ENCODE results near the gene SMOC1.

The SMOC1 gene

DNA sequence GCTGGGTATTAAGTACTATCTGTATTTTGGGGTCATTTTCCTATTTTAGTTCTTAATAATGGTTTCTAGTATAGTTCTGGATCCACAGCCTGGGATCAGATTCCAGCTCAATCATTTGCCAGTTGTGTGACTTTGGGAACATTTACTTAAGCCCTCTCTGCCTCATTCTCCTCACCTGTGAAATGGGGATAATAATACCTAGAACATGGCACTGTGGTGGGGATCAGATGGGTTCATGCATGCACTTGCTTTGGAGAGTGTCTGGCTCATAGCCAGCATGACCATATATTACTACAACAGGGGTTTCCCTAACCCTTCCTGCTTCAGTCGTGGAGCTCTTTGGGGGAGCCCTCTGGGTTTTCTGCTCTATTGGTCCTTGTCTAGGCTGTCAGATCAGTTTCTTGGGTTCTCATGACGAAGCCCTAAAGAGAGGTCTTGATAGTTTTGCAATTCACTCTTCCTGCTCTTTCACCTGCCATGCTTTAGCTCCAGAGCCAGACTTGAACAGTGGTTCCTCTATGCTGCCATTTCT, 34.1 kb upstream of the SMOC1 start:
- TF ChIP-seq, protein P1, sequence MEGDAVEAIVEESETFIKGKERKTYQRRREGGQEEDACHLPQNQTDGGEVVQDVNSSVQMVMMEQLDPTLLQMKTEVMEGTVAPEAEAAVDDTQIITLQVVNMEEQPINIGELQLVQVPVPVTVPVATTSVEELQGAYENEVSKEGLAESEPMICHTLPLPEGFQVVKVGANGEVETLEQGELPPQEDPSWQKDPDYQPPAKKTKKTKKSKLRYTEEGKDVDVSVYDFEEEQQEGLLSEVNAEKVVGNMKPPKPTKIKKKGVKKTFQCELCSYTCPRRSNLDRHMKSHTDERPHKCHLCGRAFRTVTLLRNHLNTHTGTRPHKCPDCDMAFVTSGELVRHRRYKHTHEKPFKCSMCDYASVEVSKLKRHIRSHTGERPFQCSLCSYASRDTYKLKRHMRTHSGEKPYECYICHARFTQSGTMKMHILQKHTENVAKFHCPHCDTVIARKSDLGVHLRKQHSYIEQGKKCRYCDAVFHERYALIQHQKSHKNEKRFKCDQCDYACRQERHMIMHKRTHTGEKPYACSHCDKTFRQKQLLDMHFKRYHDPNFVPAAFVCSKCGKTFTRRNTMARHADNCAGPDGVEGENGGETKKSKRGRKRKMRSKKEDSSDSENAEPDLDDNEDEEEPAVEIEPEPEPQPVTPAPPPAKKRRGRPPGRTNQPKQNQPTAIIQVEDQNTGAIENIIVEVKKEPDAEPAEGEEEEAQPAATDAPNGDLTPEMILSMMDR (IDR thresholded peaks at IDR 0.05; ENCODE audit: extremely low read depth, missing control alignments), result no peak
- peak; percentile 41 for DNase-seq (ENCODE audit: low spot score)

DNA sequence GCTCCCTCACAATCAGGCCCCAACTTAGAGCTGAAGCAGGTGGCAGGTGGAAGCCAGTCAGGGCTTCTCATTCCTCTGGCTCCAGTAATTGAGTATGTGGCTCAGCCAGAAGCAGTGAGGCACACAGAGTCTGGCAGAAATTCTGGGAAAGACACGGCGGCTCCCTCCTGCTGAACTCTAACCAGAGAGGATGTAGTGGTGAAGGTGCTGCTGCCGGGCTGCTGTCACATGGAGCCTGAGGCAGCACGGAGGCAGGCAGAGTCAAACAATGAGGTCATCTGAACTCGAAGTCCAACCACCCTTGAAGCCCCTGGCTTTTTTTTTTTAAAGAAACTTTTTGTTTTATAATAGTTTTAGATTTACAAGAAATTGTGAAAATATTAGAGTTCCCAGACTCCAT, 33.4 kb upstream of the SMOC1 start:
- TF ChIP-seq, protein P1 (IDR thresholded peaks at IDR 0.05; ENCODE audit: extremely low read depth, missing control alignments), result no peak
- peak; percentile 14 for DNase-seq (ENCODE audit: low spot score)

GRCh38 chr14:69848156-69848555, 31.1 kb upstream of the SMOC1 start:
- DNase-seq (ENCODE audit: low spot score), result peak; percentile 9
- TF ChIP-seq, protein P1 (IDR thresholded peaks at IDR 0.05; ENCODE audit: extremely low read depth, missing control alignments), result no peak

GRCh38 chr14:69848903-69849391, 30.3 kb upstream of the SMOC1 start:
- TF ChIP-seq, protein P1 (IDR thresholded peaks at IDR 0.05; ENCODE audit: extremely low read depth, missing control alignments), result no peak
- DNase-seq (ENCODE audit: low spot score), result peak; percentile 24

DNA sequence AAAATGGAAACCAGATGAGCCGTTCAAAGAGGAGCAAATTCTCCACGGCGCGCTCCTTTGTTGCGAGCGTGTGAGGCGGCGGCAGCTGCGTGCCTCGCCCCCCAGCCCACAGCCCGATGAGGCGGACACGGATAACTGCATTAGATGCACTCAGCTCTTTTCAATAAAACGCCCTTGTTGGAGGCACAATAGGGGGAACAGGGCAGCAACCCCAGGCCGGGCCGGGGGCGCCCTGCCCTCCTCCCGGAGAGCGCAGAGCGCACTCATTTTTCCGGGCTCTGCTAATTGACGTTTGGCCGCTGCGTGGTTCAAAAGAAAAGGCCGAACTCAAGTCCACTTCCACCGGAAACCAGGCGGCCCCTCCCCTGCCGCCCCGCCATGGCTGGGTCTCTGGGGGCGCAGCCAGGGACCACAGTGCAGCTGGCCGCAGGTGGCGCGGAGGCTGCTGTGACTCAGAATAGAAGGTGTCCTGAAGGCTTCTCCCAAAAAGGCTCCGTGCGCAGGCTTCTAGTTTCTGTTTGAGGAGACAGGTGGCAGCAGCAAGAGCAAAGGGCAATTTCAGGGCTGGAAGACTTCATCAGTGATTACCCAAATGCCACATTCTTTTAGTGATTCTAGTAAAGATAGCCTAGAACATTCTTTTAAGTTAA, 29.0 kb upstream of the SMOC1 start:
- DNase-seq (ENCODE audit: low spot score), result peak; percentile 29
- TF ChIP-seq, protein P1 (IDR thresholded peaks at IDR 0.05; ENCODE audit: extremely low read depth, missing control alignments), result no peak

DNA sequence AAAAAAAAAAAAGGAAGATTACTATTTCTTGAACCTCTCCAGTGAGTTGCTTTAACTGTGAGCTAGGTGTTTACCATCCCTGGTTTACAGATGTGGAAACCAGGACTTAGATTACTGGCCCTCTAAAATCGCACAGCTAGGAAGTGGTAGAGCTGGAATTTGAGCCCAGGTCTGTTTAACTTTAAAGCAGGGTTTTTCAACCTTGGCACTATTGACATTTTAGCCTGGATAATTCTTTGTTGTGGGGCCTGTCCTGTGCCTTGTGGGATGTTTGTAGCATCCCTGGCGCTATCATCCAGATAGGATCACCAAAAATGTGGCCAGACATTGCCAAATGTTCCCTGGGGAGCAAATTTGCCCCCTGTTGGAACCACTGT, 28.5 kb upstream of the SMOC1 start:
- no peak for DNase-seq (ENCODE audit: low spot score)
- TF ChIP-seq, protein P1 (IDR thresholded peaks at IDR 0.05; ENCODE audit: extremely low read depth, missing control alignments), result no peak

DNA sequence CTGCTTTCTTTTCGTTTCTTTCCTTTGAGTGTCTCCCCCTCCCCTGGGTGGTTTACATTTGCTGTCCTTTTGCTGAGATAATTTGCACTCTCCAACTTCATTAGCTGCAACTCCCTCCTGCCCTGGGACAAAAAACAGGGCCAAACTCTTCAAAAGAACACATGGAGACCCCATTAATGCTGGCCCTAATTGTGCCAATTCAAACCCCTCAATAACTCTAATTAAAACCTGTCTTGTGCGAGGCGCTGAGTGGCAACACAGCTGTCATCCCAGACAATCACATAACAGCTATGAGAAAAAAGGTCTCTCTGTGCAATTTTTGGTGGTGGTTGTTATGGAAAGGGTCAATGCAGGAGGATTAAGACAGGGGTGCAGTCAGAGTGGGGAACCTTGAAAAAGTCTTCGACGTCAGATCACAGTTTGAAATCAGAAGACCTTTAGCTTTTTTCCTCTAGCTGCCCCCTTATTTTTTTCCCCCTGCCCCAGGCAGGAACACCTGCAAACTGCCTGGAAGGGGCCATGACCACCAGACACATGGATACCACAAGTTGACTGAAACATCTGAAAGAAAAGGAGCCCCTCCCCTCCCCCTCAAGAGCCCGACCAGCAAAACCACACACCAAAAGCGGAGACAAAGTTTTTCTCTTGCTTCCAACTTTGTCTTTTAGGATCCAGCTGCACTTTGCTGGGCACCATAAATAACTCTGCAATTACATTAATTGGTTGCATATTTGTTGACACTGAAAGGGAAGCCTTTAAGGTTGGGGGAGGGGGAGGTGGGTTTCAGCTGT, 26.5 kb upstream of the SMOC1 start:
- TF ChIP-seq, protein P1 (IDR thresholded peaks at IDR 0.05; ENCODE audit: extremely low read depth, missing control alignments), result no peak
- DNase-seq (ENCODE audit: low spot score), result peak; percentile 7

Measured in GM20000 (cell line).